Neural cell (in vitro differentiated cells): ENCODE results near the gene CALCA. TPM values are rescaled to one million over a fixed set of nuclear protein-coding genes. Genes with fewer than 3 reads are reported as not detected.

Experiments used
- H2AFZ ChIP-seq: fragments of 200-600, 300-800 bp; sonication (generic), shearing (Covaris generic); 2 replicates; pipeline ENCODE4 v1.6.0; 2014; ENCODE audit warnings: low read depth, mild to moderate bottlenecking, antibody characterized with exemption, low read length, moderate library complexity
- H3F3A ChIP-seq: fragments of 200-600 bp; shearing (Covaris generic); 2 replicates; pipeline ENCODE4 v1.6.1; 2016; ENCODE audit warnings: mild to moderate bottlenecking, moderate library complexity, mixed read lengths, antibody characterized with exemption, low read length; ENCODE audit not compliant: insufficient read depth, poor library complexity, severe bottlenecking
- H3K27ac ChIP-seq: fragments of 200-600, 300-800 bp; sonication (generic), shearing (Covaris generic); 2 replicates; pipeline ENCODE4 v1.5.1; 2014; ENCODE audit warnings: mild to moderate bottlenecking, low read length, moderate library complexity
- H3K27me3 ChIP-seq: fragments of 300-800, 200-600 bp; sonication (generic), shearing (Covaris generic); 2 replicates; pipeline ENCODE4 v1.6.0; 2014; ENCODE audit warnings: mild to moderate bottlenecking, low read depth, low read length, moderate library complexity; ENCODE audit not compliant: insufficient read depth
- H3K36me3 ChIP-seq: fragments of 300-800, 200-600 bp; sonication (generic), shearing (Covaris generic); 2 replicates; pipeline ENCODE4 v1.5.1; 2014; ENCODE audit warnings: mild to moderate bottlenecking, antibody characterized with exemption, low read length, moderate library complexity; ENCODE audit not compliant: insufficient read depth
- H3K4me2 ChIP-seq: fragments of 300-800, 200-600 bp; sonication (generic), shearing (Covaris generic); 2 replicates; pipeline ENCODE4 v1.6.0; 2014; ENCODE audit warnings: mild to moderate bottlenecking, low read length
- H3K4me3 ChIP-seq: fragments of 300-800, 200-600 bp; sonication (generic), shearing (Covaris generic); 2 replicates; pipeline ENCODE4 v1.5.1; 2014; ENCODE audit warnings: mild to moderate bottlenecking, low read length, moderate library complexity
- H3K79me2 ChIP-seq: fragments of 200-600 bp; shearing (Covaris generic); replicated peaks from 2 replicates; pipeline ENCODE4 v1.6.0; 2014; ENCODE audit warnings: mild to moderate bottlenecking, low read length, moderate library complexity; ENCODE audit not compliant: insufficient read depth
- H3K9ac ChIP-seq: fragments of 300-800, 200-600 bp; sonication (generic), shearing (Covaris generic); 2 replicates; pipeline ENCODE4 v1.6.1; 2016; ENCODE audit warnings: mild to moderate bottlenecking, low read length, mixed read lengths
- H3K9me2 ChIP-seq: fragments of 200-600 bp; shearing (Covaris generic); 2 replicates; pipeline ENCODE4 v1.6.1; 2016; ENCODE audit warnings: mild to moderate bottlenecking, low read length, mixed read lengths; ENCODE audit not compliant: insufficient read depth
- H3K9me3 ChIP-seq: fragments of 200-600, 300-800 bp; sonication (generic), shearing (Covaris generic); 2 replicates; pipeline ENCODE4 v1.6.1; 2016; ENCODE audit warnings: mild to moderate bottlenecking, mixed run types, low read length, moderate library complexity, mixed read lengths
- H4K20me1 ChIP-seq: fragments of 200-600 bp; shearing (Covaris generic); 2 replicates; pipeline ENCODE4 v1.6.1; 2016; ENCODE audit warnings: mild to moderate bottlenecking, mixed run types; ENCODE audit not compliant: insufficient read depth
- CTCF ChIP-seq: fragments of 450-650 bp; IDR thresholded peaks from 2 replicates; pipeline ENCODE4 v1.5.1; 2014; ENCODE audit warnings: antibody characterized with exemption, mild to moderate bottlenecking, moderate library complexity; ENCODE audit not compliant: poor library complexity, severe bottlenecking
- EP300 ChIP-seq: fragments of 450-650 bp; conservative IDR thresholded peaks from 2 replicates; pipeline ENCODE4 v1.6.1; 2014; ENCODE audit warnings: antibody characterized with exemption, mild to moderate bottlenecking, moderate library complexity; ENCODE audit not compliant: poor library complexity, severe bottlenecking
- EZH2 ChIP-seq: fragments of 200-600, 300-800 bp; shearing (Covaris generic), sonication (generic); IDR thresholded peaks from 2 replicates; pipeline ENCODE4 v1.6.1; 2014; ENCODE audit warnings: antibody characterized with exemption, low read length, borderline replicate concordance, mild to moderate bottlenecking; ENCODE audit not compliant: insufficient read depth, poor library complexity, severe bottlenecking
- MXI1 ChIP-seq: fragments of 450-650 bp; conservative IDR thresholded peaks from 2 replicates; pipeline ENCODE4 v1.6.1; 2014; ENCODE audit warnings: antibody characterized with exemption, mild to moderate bottlenecking; ENCODE audit not compliant: poor library complexity, severe bottlenecking
- POLR2AphosphoS5 ChIP-seq: IDR thresholded peaks from 2 replicates; pipeline ENCODE4 v1.6.1; 2012
- RAD21 ChIP-seq: fragments of 450-650 bp; conservative IDR thresholded peaks from 2 replicates; pipeline ENCODE4 v1.6.1; 2014; ENCODE audit warnings: antibody characterized with exemption, mild to moderate bottlenecking, moderate library complexity
- SMC3 ChIP-seq: fragments of 450-650 bp; conservative IDR thresholded peaks from 2 replicates; pipeline ENCODE4 v1.6.1; 2014; ENCODE audit warnings: antibody characterized with exemption, mild to moderate bottlenecking, moderate library complexity; ENCODE audit not compliant: poor library complexity
- TAF1 ChIP-seq: IDR thresholded peaks from 2 replicates; pipeline ENCODE4 v1.6.1; 2012; ENCODE audit warnings: low read depth
- polyA minus RNA-seq: library from RNA; depleted of rRNA, polyadenylated mRNA; stranded (reverse); fragments of >200 nt; gene quantifications from 2 replicates; pipeline ENCODE4 v1.2.3, GENCODE V29; 2014
- polyA plus RNA-seq: library from polyadenylated mRNA; depleted of rRNA; stranded (reverse); fragments of >200 nt; gene quantifications from 2 replicates; pipeline ENCODE4 v1.2.3, GENCODE V29; 2014
- TF ChIP-seq, protein P1 (sequence below): IDR thresholded peaks from 2 replicates; pipeline ENCODE4 v1.6.1; 2012; ENCODE audit warnings: borderline replicate concordance

The CALCA gene, protein sequence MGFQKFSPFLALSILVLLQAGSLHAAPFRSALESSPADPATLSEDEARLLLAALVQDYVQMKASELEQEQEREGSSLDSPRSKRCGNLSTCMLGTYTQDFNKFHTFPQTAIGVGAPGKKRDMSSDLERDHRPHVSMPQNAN
- not detected in 2 replicates for polyA plus RNA-seq
- polyA minus RNA-seq, result not detected in 2 replicates

DNA sequence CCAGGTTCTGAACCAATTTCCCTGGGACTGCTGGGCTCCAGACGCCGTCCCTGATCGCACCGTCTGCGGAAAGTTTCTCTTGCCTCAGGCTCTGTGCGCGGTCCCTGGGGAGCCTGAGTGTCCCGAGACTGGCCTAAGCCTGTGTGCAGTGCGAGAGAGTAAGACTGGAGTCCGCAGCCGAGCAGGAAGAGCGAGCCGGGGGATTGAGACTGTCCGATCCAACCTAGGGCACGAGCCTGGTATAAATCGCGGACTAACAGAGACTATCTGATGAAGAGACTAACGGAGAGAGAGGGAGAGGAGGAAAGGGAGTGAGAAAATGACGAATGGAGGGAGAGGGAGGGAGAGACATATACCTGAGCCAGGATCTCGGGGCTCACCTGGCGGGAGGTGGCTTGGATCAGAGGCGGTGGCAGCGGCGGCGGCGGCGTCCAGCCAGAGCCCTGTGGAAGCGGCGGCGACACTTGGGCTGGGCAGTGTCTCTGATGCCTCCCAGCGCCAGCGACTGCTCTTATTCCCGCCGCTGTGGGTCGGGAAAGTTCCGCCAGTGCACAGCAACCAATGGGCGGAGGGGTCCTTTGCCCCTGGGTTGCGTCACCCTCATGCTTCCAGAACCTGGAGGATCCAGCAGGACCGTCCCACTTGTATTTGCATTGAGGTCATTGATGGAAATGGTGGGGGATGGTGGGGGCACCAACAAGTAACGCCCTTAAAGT lies at the start of gene CALCA:
Gene CALCA (minus strand): TSS at position 487 of the 716 bp plus-strand sequence. CDS start 1,159 bp downstream, outside the sequence.
- Histone ChIP-seq H3K9me3 (peaks cover 7% of the 10 kb centered on the region), H3K9ac (no peak within 1 kb of the TSS), H3K9me2 (no peaks in the 10 kb centered on the region), H3K27me3 (peaks cover 66% of the 10 kb centered on the region), H3K4me3 (peak within 1 kb of the TSS; percentile 72), H3F3A (no peaks in the 10 kb centered on the region), H4K20me1 (no peaks in the 10 kb centered on the region), H2AFZ (no peak within 1 kb of the TSS), H3K36me3 (no peaks in the 10 kb centered on the region), H3K4me2 (no peak within 1 kb of the TSS), H3K27ac (no peak within 1 kb of the TSS), H3K79me2 (no peaks in the 10 kb centered on the region)
- TF ChIP-seq SMC3 (no peak), TAF1 (no peak), POLR2AphosphoS5 (no peak), RAD21 (no peak), EZH2 (no peak), EP300 (no peak), CTCF (no peak), MXI1 (no peak)
- TF ChIP-seq, protein P1, sequence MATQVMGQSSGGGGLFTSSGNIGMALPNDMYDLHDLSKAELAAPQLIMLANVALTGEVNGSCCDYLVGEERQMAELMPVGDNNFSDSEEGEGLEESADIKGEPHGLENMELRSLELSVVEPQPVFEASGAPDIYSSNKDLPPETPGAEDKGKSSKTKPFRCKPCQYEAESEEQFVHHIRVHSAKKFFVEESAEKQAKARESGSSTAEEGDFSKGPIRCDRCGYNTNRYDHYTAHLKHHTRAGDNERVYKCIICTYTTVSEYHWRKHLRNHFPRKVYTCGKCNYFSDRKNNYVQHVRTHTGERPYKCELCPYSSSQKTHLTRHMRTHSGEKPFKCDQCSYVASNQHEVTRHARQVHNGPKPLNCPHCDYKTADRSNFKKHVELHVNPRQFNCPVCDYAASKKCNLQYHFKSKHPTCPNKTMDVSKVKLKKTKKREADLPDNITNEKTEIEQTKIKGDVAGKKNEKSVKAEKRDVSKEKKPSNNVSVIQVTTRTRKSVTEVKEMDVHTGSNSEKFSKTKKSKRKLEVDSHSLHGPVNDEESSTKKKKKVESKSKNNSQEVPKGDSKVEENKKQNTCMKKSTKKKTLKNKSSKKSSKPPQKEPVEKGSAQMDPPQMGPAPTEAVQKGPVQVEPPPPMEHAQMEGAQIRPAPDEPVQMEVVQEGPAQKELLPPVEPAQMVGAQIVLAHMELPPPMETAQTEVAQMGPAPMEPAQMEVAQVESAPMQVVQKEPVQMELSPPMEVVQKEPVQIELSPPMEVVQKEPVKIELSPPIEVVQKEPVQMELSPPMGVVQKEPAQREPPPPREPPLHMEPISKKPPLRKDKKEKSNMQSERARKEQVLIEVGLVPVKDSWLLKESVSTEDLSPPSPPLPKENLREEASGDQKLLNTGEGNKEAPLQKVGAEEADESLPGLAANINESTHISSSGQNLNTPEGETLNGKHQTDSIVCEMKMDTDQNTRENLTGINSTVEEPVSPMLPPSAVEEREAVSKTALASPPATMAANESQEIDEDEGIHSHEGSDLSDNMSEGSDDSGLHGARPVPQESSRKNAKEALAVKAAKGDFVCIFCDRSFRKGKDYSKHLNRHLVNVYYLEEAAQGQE, result no peak

DNA sequence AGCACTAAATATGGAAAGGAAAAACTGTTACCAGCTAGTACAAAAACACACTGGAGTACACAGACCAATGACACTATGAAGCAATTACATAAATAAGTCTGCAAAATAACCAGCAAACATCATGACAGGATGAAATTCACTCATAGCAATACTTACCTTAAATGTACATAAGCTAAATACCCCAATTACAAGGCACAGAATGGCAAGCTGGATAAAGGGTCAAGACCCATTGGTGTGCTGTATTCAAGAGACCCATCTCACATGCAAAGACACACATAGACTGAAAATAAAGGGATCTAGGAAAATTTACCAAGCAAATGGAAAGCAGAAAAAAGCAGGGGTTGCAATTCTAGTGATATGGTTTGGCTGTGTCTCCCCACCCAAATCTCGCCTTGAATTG lies 44.0 kb upstream of the CALCA start:
- Histone ChIP-seq H3K27ac (no peak overlapping the region), H3K9me2 (no peaks in the 10 kb centered on the region), H2AFZ (no peak overlapping the region), H3K79me2 (no peaks in the 10 kb centered on the region), H3K27me3 (no peaks in the 10 kb centered on the region), H3K9me3 (peaks cover 3% of the 10 kb centered on the region), H3K9ac (no peak overlapping the region), H3F3A (no peaks in the 10 kb centered on the region), H4K20me1 (no peaks in the 10 kb centered on the region), H3K4me3 (no peak overlapping the region), H3K4me2 (no peak overlapping the region), H3K36me3 (no peaks in the 10 kb centered on the region)
- TF ChIP-seq MXI1, result no peak
- TF ChIP-seq CTCF, result no peak
- TF ChIP-seq EP300, result no peak
- no peak for TF ChIP-seq SMC3
- TF ChIP-seq, protein P1, result no peak
- no peak for TF ChIP-seq POLR2AphosphoS5
- TF ChIP-seq EZH2, result no peak
